Measurements from ENCODE around the gene GID8.

- TF ChIP-seq POLR2A (IDR thresholded peaks at IDR 0.05) (no peak), CTCF (IDR thresholded peaks at IDR 0.05) (no peak)
Measured at GRCh38 chr20:62940875-62941274, 2.9 kb downstream of the GID8 start.

Measured in adrenal gland (tissue), 5 donors.